CD4-positive, alpha-beta memory T cell (primary cell): Measurements from ENCODE around the gene PAQR7. TPM values are rescaled to one million over a fixed set of nuclear protein-coding genes. Genes with fewer than 3 reads are reported as not detected.

Experiments used
- CTCF ChIA-PET: fragments of 350-600 bp; sonication (Branson Sonifier 250); formaldehyde crosslinking; loops from one replicate; lab custom pipeline; 2021; ENCODE audit warnings: inconsistent platforms; ENCODE audit not compliant: partially characterized antibody; lab: Charles Lee
- POLR2A ChIA-PET: fragments of 350-600 bp; sonication (Branson Sonifier 250); formaldehyde crosslinking; loops from one replicate; lab custom pipeline; 2021; ENCODE audit not compliant: partially characterized antibody; lab: Charles Lee
- DNase-seq, 5 donors: peaks; one replicate each; pipeline versions ENCODE4 v3.0.0 to v3.0.0-alpha.2; 2020 to 2022; ENCODE audit warnings: mixed read lengths in 1 of 5
- H3K27ac ChIP-seq: one replicate; pipeline ENCODE4 v1.7.0; 2013; ENCODE audit warnings: low read depth, low read length
- H3K27me3 ChIP-seq: 2 replicates; pipeline ENCODE4 v1.7.0; 2013; ENCODE audit warnings: mild to moderate bottlenecking, low read length, moderate library complexity; ENCODE audit not compliant: insufficient read depth
- H3K36me3 ChIP-seq: 2 replicates; pipeline ENCODE4 v1.7.0; 2013; ENCODE audit warnings: mild to moderate bottlenecking, low read length, moderate library complexity; ENCODE audit not compliant: insufficient read depth
- H3K4me1 ChIP-seq: 2 replicates; pipeline ENCODE4 v1.7.0; 2013; ENCODE audit warnings: mild to moderate bottlenecking, low read length, moderate library complexity; ENCODE audit not compliant: insufficient read depth
- H3K4me3 ChIP-seq, 2 donors: one replicate each; pipeline ENCODE4 v1.7.0; 2013; ENCODE audit warnings: low read length in 2 of 2, mild to moderate bottlenecking in 1 of 2
- H3K9me3 ChIP-seq, 2 donors: one replicate each; pipeline ENCODE4 v1.7.0; 2013; ENCODE audit warnings: low read length in 2 of 2, control low read depth in 1 of 2; ENCODE audit not compliant: control insufficient read depth in 1 of 2
- H3K27ac Mint-ChIP-seq, 7 donors: one replicate each; pipeline ENCODE4 v1.8.0; 2020 to 2021; ENCODE audit warnings: mixed read lengths in 7 of 7, mild to moderate bottlenecking in 6 of 7, inconsistent platforms in 3 of 7, moderate library complexity in 3 of 7
- H3K27me3 Mint-ChIP-seq, 2 donors: one replicate each; pipeline ENCODE4 v1.8.0; 2020 to 2021; ENCODE audit warnings: mixed read lengths in 2 of 2
- H3K36me3 Mint-ChIP-seq, 2 donors: one replicate each; pipeline ENCODE4 v1.8.0; 2020 to 2021; ENCODE audit warnings: mixed read lengths in 2 of 2, inconsistent platforms in 1 of 2, mild to moderate bottlenecking in 1 of 2
- H3K4me1 Mint-ChIP-seq, 4 donors: one replicate each; pipeline ENCODE4 v1.8.0; 2020 to 2021; ENCODE audit warnings: mixed read lengths in 4 of 4, mild to moderate bottlenecking in 1 of 4
- H3K4me3 Mint-ChIP-seq, 8 donors: one replicate each; pipeline ENCODE4 v1.8.0; 2020 to 2021; ENCODE audit warnings: mixed read lengths in 8 of 8, mild to moderate bottlenecking in 7 of 8, moderate library complexity in 6 of 8, inconsistent platforms in 3 of 8
- H3K9me3 Mint-ChIP-seq, 8 donors: one replicate each; pipeline ENCODE4 v1.8.0; 2020 to 2021; ENCODE audit warnings: mixed read lengths in 8 of 8, mild to moderate bottlenecking in 5 of 8, inconsistent platforms in 3 of 8, moderate library complexity in 1 of 8
- intact Hi-C: fragments of 100-400 bp; cut with micrococcal nuclease; formaldehyde crosslinking; loops from one replicate; pipeline ENCODE4 v1.15.1; 2023
- polyA plus RNA-seq, 2 donors: library from polyadenylated mRNA; unstranded; fragments of 300-500 nt; fragmentation: Illumina TruSeq; gene quantifications; one replicate each; pipeline ENCODE4 v1.2.3, GENCODE V29; 2021
- total RNA-seq, 2 experiments: library from RNA; stranded (reverse); gene quantifications; one replicate each; pipeline ENCODE4 v1.2.3, GENCODE V29; 2021

PAQR7 gene
- total and polyA plus RNA-seq, 4 experiments from 2014 or later = 0.29 to 2.6 (median 2.1) TPM; not detected in 1

DNA sequence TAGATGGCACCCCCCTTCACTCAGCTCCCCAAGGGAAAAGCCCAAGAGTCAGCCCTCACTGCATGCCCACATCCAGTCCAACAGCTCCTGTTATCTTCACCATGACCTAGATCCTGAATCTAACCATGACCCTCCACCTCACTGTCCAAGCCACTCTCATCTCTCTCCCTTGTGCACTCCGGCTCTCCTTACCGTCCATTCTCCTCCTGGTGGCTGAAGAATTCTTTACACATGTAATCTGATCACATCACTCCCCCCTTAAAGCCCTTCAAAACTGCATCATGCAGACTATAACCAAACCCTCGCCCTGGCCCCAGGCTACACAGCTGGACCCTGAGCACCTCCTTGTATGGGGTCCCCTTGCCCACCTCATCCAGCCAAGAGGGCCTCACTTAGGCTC lies 14.0 kb upstream of the PAQR7 start:
- no peaks in the 10 kb centered on the region for H3K36me3 Mint-ChIP-seq
- Histone ChIP-seq H3K4me1 (no peaks in the 10 kb centered on the region), H3K27me3 (no peaks in the 10 kb centered on the region), H3K9me3 (no peaks in the 10 kb centered on the region), H3K4me3 (no peak overlapping the region), H3K36me3 (no peaks in the 10 kb centered on the region), H3K27ac (no peak overlapping the region)
- intact Hi-C loops = no loop called here
- H3K27ac Mint-ChIP-seq = no peak overlapping the region
- no peaks in the 10 kb centered on the region for H3K9me3 Mint-ChIP-seq
- POLR2A ChIA-PET = no interaction called here
- no peak overlapping the region for H3K4me3 Mint-ChIP-seq
- no peaks in the 10 kb centered on the region for H3K27me3 Mint-ChIP-seq
- CTCF ChIA-PET = interaction anchor here (1.0 to 19.0 kb wide), 2 partner anchors 15 to 110 kb away, joined by 3 to 583 read pairs; partner anchors contain the start of gene PAFAH2
- DNase-seq = no peak
- H3K4me1 Mint-ChIP-seq = no peaks in the 10 kb centered on the region

GRCh38 chr1:25888426-25888987 lies 13.0 kb upstream of the PAQR7 start:
- H3K27ac ChIP-seq = no peak overlapping the region
- Mint-ChIP-seq H3K4me3 (no peak overlapping the region), H3K4me1 (no peaks in the 10 kb centered on the region), H3K9me3 (no peaks in the 10 kb centered on the region), H3K27me3 (no peaks in the 10 kb centered on the region), H3K36me3 (no peaks in the 10 kb centered on the region), H3K27ac (no peak overlapping the region)
- H3K27me3 ChIP-seq = no peaks in the 10 kb centered on the region
- DNase-seq = no peak
- no peaks in the 10 kb centered on the region for H3K9me3 ChIP-seq
- H3K4me3 ChIP-seq = no peak overlapping the region
- POLR2A ChIA-PET = no interaction called here
- CTCF ChIA-PET = interaction anchor here (0.9 to 19.0 kb wide), 2 partner anchors 13 to 111 kb away, joined by 3 to 583 read pairs; partner anchors contain the start of genes PAFAH2 and PAQR7
- H3K36me3 ChIP-seq = no peaks in the 10 kb centered on the region
- no peaks in the 10 kb centered on the region for H3K4me1 ChIP-seq
- intact Hi-C loops = no loop called here

DNA sequence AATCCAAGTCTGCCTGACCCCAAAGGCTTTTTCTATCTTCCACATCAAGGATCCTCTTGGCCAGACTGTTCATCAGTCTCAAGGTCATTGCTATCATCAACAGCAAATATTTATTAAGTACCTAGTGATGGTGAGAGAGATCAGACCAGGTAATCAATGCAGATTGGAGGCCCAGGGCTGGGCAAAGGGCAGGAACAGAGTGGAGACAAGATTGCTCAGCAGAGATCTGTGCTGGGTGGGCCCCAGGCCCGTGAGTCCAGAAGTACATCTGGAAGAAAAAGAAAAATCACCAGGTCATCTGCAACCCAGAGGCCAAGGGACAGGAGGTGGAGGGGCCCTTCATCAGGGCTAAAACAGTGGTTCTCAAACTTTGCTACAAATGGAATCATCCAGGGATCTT lies 10.1 kb upstream of the PAQR7 start:
- DNase-seq = no peak
- no peak overlapping the region for H3K4me3 ChIP-seq
- H3K27me3 ChIP-seq = no peaks in the 10 kb centered on the region
- POLR2A ChIA-PET = no interaction called here
- CTCF ChIA-PET = interaction anchor here (1.4 to 2.1 kb wide), 2 partner anchors 11 to 149 kb away, joined by 4 to 8 read pairs; no protein-coding TSS in a partner anchor
- Mint-ChIP-seq H3K4me3 (no peak overlapping the region), H3K9me3 (no peaks in the 10 kb centered on the region), H3K36me3 (no peaks in the 10 kb centered on the region), H3K4me1 (no peaks in the 10 kb centered on the region), H3K27me3 (no peaks in the 10 kb centered on the region), H3K27ac (no peak overlapping the region)
- H3K4me1 ChIP-seq = no peaks in the 10 kb centered on the region
- intact Hi-C loops = no loop called here
- no peak overlapping the region for H3K27ac ChIP-seq
- H3K36me3 ChIP-seq = no peaks in the 10 kb centered on the region
- no peaks in the 10 kb centered on the region for H3K9me3 ChIP-seq

DNA sequence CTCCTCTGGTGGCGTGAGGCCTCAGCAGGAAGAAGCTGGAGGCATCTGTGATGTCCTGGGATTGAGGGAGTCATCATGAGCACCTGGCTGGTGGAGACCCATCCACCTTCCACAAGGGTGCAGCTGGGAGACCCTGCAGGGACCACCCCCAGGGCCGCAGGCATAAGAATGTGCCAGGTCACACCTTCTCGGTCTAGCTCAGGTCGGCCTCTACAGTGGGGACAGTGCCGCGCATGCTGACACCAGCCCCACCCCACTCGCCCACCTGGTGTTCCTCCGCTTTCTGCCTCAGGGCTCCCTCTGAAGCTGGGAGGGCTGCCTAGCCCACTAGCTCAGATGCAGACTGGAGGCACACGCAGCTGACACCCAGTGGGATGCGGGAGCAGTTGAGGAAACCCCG lies 5.8 kb upstream of the PAQR7 start:
- ChIA-PET POLR2A (no interaction called here), CTCF (interaction anchor here (3.1 kb wide), 1 partner anchor 14 kb away, joined by 13 read pairs; no protein-coding TSS in a partner anchor)

DNA sequence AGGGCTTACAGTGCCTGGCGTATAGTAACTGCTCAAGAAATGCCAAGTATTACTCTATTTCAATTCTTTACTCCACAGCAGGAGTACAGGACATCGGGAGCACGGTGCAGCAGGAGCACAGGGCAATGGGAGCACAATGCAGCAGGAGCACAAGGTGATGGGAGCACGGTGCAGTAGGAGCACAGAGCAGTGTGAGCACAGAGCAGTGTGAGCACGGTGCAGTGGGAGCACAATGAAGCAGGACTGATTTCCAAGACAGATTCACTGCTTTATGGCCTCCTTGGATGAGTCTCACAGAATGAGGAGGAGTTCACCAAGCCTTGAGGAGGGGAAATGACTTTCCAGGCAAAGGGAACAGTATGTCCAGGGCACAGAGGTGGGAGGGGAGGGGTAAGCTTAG lies 5.0 kb upstream of the PAQR7 start:
- Mint-ChIP-seq H3K4me3 (no peak overlapping the region), H3K4me1 (peaks cover 0 to 7% (median 3%) of the 10 kb centered on the region in 4 donors), H3K9me3 (no peaks in the 10 kb centered on the region), H3K27me3 (no peaks in the 10 kb centered on the region), H3K27ac (peak overlapping the region in 1 of 7 donors; percentile 37), H3K36me3 (no peaks in the 10 kb centered on the region)
- intact Hi-C loops = no loop called here
- CTCF ChIA-PET = no interaction called here
- no peaks in the 10 kb centered on the region for H3K4me1 ChIP-seq
- H3K36me3 ChIP-seq = no peaks in the 10 kb centered on the region
- no peak overlapping the region for H3K4me3 ChIP-seq
- no peaks in the 10 kb centered on the region for H3K27me3 ChIP-seq
- H3K27ac ChIP-seq = no peak overlapping the region
- DNase-seq = no peak
- POLR2A ChIA-PET = no interaction called here
- H3K9me3 ChIP-seq = no peaks in the 10 kb centered on the region

More for the DNA sequence above, 5.8 kb upstream of the PAQR7 start:
- intact Hi-C loops = no loop called here
- no peak overlapping the region for H3K4me3 Mint-ChIP-seq
- H3K27me3 Mint-ChIP-seq = no peaks in the 10 kb centered on the region
- no peak overlapping the region for H3K27ac Mint-ChIP-seq
- DNase-seq = no peak
- H3K9me3 ChIP-seq = no peaks in the 10 kb centered on the region
- no peaks in the 10 kb centered on the region for H3K36me3 ChIP-seq
- H3K4me1 ChIP-seq = no peaks in the 10 kb centered on the region
- no peak overlapping the region for H3K4me3 ChIP-seq
- peaks cover 0 to 3% (median 1%) of the 10 kb centered on the region in 4 donors for H3K4me1 Mint-ChIP-seq
- H3K27me3 ChIP-seq = no peaks in the 10 kb centered on the region
- H3K9me3 Mint-ChIP-seq = no peaks in the 10 kb centered on the region
- no peak overlapping the region for H3K27ac ChIP-seq
- H3K36me3 Mint-ChIP-seq = no peaks in the 10 kb centered on the region

DNA sequence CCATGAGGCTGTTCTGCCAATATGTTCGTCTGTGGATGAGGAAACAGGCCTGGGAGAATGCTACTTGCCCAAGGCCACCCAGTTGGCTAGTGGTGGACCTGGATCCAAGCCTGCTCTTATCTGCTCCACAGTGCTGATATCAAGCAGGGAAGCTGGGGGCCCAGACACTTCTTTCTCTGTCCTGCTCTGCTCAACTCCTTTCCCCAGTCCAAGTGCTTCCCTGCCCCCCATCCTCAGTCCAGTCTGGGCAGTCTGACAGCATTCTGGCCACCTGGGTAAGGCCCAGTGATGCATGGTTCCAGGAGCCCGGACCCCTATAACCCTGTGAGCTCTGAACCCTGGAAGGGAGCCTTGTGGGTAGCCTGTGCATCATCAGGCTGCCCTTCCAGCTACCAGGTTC lies 4.2 kb upstream of the PAQR7 start:
- POLR2A ChIA-PET = no interaction called here
- peaks cover 4% of the 10 kb centered on the region for H3K4me1 ChIP-seq
- H3K4me3 Mint-ChIP-seq = no peak overlapping the region

GRCh38 chr1:25878690-25879089 lies 3.2 kb upstream of the PAQR7 start:
- no peak for DNase-seq
- Histone ChIP-seq H3K27me3 (no peaks in the 10 kb centered on the region), H3K36me3 (no peaks in the 10 kb centered on the region), H3K9me3 (no peaks in the 10 kb centered on the region), H3K4me3 (no peak overlapping the region), H3K4me1 (peaks cover 10% of the 10 kb centered on the region), H3K27ac (no peak overlapping the region)
- intact Hi-C loops = no loop called here
- no peaks in the 10 kb centered on the region for H3K27me3 Mint-ChIP-seq
- H3K36me3 Mint-ChIP-seq = no peaks in the 10 kb centered on the region
- H3K4me1 Mint-ChIP-seq = peaks cover 4 to 13% (median 7%) of the 10 kb centered on the region in 4 donors
- no peaks in the 10 kb centered on the region for H3K9me3 Mint-ChIP-seq
- CTCF ChIA-PET = interaction anchor here (0.7 to 1.3 kb wide), 2 partner anchors 74 to 119 kb away, joined by 3 read pairs; partner anchors contain the start of gene PAFAH2
- no peak overlapping the region for H3K4me3 Mint-ChIP-seq
- no peak overlapping the region for H3K27ac Mint-ChIP-seq
- POLR2A ChIA-PET = no interaction called here

More for the DNA sequence above, 4.2 kb upstream of the PAQR7 start:
- H3K27me3 ChIP-seq = no peaks in the 10 kb centered on the region
- H3K9me3 ChIP-seq = no peaks in the 10 kb centered on the region
- no peak overlapping the region for H3K27ac ChIP-seq
- H3K36me3 Mint-ChIP-seq = no peaks in the 10 kb centered on the region
- peaks cover 4 to 12% (median 6%) of the 10 kb centered on the region in 4 donors for H3K4me1 Mint-ChIP-seq
- intact Hi-C loops = no loop called here
- no peaks in the 10 kb centered on the region for H3K36me3 ChIP-seq
- no peaks in the 10 kb centered on the region for H3K9me3 Mint-ChIP-seq
- peak overlapping the region in 1 of 7 donors; percentile 52 for H3K27ac Mint-ChIP-seq
- no peaks in the 10 kb centered on the region for H3K27me3 Mint-ChIP-seq
- CTCF ChIA-PET = interaction anchor here (1.3 kb wide), 1 partner anchor 118 kb away, joined by 3 read pairs; the partner anchor contains the start of gene PAFAH2
- no peak overlapping the region for H3K4me3 ChIP-seq
- no peak for DNase-seq
